HG03060 (cell line): ENCODE results near the gene DLX5.

Source experiments
- ATAC-seq: cut with Tn5 transposase; IDR thresholded peaks from one replicate; pipeline ENCODE4 v1.9.1; 2021; ENCODE audit warnings: low read depth, moderate number of reproducible peaks; ENCODE audit not compliant: unreplicated experiment

Gene DLX5

DNA sequence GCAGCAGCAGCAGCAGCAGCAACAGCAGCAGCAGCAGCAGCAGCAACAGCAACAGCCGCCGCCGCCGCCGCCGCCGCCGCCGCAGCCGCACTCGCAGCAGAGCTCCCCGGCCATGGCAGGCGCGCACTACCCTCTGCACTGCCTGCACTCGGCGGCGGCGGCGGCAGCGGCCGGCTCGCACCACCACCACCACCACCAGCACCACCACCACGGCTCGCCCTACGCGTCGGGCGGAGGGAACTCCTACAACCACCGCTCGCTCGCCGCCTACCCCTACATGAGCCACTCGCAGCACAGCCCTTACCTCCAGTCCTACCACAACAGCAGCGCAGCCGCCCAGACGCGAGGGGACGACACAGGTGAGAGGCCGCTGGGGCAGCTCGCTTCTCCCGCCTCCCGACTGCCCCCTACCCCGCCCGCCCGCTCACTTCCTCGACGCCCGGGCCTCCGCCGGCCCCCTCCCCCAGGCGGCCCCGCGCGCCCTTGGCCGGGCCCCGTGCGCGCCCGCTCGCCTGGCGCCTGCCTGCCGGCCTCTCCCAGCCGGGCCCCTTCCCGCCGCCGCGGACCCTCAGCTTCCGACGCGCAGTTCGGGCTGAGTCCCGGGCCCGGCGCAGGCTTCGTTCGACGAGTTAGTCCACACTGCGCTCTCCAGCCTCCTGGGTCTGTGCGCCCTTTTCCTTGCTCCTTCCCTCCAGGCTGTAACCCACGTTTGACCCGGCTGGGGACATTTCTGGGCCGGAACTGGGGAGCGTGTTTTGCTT is 18.4 kb downstream of the DLX5 start:
- peak; percentile 58 for ATAC-seq

DNA sequence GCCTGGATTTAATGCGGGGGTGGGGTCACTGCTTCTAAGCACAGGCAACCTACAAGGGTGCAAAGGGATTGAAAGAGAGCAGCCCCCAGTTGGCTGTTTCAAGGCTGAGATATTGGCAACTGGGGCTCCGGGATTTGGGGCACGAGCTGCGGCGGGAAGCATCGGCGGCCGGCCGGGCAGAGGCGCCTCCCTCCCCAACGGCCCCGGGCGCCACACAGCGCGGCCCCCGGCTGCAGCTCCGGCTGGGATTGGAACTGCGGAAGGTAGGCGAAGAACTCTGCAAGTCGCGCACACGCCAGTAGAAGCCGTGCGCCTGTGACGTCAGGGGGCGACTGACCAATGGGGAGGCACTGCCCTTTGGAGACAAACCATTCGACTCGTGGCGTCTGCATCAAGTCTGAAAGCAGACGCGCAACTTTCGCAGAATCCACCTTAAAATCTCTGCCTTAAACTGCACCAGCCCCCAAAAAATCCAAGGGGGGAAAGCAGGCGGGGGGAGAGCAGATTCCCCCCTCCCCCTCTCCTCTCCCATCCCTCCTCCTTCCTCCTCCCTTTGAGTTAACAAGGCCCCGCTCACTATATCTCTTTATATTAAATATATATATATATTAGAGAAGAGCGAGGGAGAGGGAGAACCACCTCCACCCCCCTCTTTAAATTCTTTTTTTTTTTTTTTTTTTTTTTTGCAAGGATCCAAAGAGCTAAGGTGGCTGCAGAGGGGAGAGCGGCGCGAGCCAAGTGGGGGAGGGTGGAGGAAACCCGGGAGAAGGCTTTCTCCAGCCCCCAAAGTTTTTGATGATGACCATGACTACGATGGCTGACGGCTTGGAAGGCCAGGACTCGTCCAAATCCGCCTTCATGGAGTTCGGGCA is 19.2 kb downstream of the DLX5 start, which contains the start of gene DLX6:
TSS of gene DLX6 (plus strand) at position 371 of the 872 bp plus-strand sequence. CDS start at position 796, 425 bp downstream.
- no peak for ATAC-seq

DNA sequence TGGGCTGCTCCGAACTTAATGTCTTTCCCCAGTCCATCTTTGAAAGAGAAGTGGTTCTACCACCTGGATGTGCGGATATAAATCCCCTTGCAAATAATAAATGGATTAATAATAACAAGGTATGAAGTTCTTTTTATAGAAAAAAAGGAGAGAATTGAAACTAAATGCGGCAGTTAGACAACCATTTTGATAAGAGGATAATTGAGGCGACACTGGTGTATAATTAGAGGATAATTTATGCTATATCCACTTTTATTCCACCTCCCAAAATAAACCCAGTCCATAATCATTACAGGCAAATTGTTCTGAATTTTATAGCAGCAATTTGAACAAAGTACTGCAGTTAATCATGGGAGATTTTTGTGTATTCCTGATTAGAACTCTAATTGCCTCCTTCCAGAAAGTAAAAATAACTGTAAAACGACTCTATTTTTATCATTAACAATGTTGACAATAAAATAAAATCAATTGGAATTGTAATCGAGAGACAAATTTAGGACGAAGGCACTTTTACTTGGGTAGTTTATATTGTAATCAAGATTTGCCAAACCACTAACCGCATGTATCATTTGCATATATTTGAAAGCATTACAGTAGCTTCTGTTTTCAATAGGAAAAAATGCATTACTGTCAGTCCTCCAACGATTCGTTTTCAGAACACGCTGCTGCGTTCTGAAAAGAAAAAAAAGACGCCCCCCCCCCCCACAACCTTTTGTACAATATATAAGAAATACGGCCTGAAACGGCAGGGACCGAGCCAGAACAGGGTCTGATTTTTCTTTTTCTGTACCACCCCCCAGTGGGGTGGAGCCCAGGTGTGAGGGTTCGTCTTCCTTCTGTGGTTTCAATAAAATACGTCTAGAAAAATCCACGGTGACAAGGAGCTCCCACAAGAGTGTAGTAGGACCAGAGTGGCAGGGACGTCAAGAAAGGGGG is 20.1 kb downstream of the DLX5 start:
- no peak for ATAC-seq

DNA sequence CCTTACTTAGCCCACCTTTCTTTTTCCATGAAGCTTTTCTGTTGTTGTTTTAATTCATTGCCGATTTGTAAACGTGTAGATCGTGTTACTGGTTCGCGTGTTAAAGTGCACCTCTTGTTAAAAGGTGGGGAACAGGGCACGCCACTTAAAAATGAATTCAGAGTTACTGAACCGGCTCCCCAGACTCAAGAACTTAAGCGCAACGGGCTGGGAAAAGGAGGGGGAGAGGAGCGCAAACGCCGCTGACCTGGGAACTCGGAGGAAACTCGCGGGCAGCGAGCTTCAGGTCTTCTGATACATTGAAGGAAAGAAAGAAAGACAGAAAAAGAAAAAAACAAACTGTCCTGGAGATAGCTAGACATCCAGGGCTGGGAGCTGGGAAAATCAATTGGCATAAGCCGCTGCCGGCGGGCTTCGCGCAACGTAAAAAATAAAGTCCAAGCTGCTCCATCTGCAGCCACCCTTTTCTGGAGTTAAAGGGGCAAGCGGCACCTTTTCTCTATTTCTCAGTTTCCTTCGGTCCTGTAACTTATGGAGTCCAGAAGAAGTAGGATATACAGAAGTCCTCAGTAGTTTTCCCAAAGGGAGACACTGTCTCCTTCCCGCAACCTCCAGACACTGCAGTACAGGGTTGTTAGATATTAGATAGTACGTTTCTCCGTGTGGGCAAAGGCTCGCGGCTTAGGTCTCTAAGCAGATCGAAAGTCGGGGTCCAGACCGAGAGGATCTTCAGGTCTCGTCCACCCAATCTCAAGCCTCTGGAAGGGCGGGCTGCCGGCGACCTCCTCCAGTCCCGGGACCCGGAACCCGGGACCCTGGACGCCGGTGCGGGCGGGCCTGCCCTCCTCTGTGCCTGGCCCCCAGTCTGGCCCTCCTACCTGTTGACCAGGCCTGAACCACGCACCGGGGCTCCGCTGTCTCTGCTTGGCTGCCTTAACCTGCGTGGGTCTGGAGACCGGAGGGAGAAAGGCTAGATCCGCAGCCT is 21.1 kb downstream of the DLX5 start:
- ATAC-seq, result no peak

DNA sequence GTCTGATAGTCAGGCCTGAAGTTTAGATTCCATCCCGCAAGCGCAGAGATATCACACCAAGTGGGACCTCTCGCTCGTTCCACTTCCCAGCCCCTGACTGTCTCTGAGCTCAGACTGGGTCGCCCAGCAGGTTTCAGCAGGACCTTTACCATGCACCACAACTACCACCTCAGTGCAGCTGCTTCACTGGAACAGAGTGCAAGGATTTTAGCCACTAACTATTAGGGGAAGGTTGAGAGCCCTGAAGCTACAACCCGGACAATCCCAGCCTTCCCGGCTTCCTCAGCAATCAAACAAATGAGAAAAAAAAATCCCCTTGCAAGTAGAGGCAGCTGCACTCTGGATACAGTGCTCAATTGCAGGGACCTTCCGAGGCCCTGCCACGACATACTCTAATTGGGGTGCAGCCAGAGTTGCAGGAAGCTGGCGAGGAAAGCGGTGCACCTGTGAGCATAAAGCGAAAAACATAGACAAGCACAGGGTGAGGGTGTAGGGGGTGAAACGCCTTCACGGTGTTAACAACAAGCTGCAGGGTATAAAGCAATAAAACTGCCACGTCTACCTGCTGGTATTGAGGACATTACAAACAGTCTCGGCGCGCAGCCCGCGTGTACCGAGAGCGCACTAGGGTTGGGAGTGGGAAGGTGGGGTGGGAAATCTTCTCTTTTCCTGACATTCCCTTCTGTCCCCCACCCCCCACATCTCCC is 21.9 kb downstream of the DLX5 start:
- ATAC-seq, result no peak

DNA sequence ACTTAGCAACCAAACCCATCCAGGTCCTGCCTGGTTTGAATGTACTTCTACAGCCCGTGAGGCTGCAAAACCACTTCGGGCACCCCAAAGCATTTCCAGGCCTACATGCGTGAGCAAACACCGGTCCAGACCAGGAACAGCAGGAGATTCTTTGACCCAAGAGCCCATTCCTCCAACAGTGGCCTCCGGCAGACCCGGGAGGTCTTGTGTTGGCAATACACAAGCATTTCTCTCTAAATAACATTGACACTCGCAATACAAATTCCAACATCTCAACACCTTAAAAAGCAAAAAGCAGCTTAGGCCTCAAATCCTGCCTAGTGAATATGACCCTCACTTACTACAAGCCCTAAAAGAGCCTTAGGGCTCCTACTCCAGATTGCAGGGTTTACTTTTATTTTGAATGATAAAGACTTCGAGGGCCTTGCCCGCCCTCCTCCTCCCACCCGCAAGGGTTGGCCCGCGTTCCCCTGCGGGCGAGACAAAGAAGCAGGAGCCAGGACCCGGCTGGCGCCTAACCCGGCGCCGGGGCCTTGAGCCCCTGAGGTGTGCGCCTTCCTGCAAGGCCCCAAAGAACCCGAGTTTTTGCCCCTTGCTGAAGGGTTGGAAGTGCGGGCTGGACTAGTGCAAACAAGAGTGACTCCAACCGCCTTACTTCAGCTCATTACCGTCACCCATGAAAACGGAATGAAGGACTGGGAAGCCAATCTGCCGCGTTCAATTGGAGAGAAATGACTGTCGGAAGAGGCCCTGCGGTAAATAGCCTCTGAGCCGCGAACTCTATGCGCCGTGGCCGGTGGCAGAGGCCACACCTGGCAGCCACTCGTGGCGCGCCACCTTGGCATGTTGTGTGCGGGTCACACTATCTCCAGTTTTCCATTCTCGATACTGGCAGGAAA is 22.7 kb downstream of the DLX5 start:
- no peak for ATAC-seq

DNA sequence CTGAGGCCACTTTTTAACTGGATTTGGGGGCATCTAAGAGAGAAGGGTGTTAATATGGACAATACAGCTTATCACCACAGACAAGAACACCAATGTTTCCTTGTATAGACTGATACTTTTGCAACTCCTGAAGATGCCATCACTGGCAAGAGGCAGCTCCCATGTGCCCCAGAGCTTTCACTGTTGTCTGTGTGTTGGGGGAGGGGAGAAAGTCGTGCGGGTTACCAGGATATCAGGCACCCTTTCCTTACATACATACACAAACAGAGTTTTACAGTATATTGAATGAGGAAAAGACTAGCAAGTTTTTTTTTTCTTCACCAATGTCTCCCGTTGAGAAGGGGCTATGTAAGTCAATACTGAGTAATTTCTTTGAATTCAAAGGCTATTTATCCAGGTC is 23.4 kb downstream of the DLX5 start:
- no peak for ATAC-seq

DNA sequence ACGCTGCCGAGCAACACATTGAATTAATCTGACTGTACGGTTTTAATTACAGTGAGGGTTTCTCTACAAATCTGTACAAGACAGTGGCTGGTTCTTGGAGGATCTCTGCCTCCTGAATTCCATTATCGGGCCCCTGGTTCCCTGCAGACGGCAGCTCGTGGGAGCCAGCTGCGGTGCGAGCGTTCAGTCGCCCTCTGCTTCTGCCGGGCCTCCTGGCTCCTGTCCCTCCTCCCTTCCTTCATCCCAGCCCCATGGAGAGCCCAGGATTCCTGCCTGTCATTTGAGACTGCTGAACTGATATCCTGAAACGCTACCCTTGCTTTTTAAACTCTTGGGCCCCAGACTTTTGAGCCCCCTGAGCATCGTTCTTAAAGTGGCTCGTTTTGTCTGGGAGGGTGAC is 25.9 kb downstream of the DLX5 start:
- no peak for ATAC-seq

DNA sequence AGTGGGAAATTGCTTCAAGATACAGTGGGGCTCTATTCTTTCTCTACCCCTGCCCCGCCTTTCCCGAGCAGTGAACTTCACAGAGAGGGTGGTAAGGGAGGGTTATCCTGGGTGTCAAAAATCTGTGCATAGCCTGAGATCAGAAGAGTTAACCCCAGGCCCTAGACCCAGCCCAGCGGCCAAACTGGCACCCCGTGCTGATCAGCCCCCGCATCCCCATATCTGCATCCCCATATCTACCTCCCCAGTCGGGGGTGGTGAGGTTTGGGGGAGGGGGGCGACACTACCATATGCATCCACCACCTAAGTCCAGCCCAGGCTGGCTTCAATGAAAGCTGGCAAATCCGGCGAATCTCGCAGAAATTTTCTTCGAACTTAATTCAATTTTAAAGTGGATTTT is 26.3 kb downstream of the DLX5 start:
- ATAC-seq, result no peak

DNA sequence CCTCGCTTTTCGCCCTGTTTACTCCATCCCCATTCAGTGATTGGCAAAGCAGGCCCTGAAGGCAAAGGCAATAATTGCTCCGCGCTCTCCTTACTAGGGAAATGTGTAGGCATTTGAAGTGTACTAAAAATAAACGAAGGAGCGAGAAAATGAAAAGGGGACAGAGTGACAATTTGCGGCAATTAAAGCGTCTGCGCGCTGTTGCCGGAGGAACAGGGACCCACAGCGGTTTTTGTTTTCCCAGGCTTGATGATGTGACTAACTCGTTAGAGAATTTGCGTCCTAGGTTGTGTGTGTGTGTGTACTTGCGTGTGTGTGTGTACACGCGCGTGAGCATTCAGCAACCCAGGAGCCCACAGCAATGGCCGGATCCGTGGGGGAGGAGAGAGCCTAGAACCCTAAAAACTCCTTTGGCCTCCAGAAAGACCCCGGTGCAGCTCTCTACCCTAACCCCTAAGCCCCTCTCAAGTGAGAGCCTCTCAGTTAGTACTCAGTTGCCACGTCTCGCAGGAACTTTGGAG is 27.1 kb downstream of the DLX5 start:
- no peak for ATAC-seq

DNA sequence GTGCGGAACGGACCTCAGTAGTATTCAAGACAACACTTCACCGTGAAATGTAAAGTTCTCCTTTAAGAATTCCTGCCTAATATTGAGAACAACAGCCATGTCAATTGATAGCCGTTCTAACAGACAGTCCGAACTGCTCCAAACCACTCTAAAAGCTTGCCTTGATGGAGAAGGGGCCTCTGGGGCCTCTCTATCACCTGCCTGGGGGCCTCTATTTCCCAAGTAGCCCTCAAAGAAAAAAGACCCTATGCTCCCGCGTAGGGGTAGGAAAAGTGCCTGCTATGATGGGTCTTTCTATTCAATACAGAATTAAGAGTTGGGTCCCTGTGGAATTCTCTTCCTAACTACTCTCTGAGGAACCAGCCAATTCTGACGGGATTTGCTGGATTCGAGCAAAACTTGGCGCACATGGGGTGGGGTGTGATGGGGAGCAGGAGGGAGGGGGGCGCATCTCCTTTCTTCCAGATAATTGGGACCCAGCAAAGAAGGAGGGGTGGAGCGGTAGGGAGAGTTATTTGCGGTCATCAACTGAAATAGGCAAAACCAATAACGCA is 27.6 kb downstream of the DLX5 start:
- no peak for ATAC-seq

DNA sequence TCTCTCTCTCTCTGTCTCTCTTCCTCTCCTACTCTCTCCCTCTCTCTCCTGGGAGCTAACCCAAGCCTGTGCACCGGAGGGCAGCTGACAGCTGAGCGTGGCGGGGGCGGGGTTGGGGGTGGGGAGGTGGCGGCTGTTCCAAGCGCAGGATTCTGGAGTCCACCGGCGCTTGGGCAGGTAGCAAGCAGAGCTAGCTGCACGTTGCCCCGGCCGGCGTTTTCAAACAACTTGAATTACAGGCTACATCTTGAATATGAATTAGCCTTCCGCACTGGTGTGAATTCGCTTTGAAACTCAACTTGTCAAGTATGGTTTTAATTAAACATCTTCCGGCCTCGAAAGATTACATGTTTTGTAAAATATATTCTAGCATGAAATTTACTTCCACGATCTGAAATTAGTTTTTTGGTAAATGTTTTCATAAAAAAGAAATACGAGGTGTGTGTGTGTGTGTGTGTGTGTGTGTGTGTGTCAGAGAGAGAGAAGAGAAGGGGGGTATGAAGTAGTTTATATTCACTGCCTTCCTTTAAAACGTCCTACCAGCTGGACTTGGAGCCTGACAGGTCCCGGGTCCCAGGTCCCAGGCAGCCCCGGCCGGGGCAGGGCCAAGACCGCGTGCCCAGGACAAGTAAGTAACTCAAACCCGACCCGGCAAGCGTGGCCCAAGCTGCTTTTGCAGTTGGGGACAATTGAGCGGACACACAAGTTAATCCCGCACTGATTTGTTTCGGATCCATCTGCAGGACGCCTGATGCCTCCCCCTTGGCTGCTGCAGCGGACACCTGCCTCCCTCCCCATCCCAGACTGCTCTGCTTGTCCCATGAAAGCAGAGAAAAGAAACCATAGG is 28.3 kb downstream of the DLX5 start:
- ATAC-seq, result no peak

DNA sequence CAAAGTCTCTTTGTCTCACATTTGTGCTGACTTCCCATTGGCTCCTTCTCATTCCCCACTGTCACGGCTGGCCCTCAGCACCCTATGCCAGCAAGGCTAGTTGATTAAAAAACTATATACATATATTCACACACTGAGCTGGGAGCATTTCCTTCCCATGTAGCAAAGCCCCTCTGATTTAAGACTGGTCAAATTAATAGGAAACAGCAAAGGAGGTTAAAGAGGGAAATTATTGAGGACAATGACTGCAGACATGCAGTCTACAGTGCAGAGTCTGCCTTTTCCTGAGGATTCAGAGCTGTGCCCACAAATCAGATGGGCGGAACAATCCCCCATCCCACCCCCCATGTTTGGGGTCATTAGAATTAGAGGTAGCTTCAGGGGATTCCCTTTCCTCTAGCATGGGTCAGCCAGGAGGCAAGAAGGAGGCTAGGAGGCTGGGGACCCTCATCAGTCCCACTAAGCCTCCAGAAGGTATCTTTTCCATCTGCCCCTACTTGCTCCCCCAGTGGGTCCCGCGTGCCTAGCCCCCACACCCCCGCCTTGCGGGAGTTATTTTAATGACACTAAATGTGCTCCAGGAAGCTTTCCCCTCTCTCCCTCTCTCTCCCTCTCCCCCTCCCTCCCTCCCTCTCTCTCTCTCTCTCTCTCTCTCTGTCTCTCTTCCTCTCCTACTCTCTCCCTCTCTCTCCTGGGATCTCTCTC is 29.1 kb downstream of the DLX5 start:
- ATAC-seq, result no peak

DNA sequence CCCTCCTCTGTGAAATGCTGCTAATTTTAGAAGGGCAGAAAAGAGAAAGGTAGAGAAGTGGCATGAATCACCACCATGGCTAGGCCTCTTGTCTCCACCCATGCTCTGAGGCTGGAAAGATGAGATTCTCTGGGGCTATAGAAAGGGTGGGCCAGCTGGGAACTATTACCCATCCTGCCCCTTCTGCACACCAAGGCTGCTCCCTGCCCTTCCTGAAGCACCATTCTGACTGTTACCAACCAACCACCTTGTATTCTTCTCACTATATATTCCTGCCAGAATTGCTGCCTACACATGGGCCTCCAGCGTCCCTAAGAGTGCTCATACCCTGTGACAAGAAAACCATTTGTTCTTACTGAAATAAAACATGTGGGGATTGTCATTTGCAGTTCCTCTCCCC is 30.7 kb downstream of the DLX5 start:
- ATAC-seq, result no peak

DNA sequence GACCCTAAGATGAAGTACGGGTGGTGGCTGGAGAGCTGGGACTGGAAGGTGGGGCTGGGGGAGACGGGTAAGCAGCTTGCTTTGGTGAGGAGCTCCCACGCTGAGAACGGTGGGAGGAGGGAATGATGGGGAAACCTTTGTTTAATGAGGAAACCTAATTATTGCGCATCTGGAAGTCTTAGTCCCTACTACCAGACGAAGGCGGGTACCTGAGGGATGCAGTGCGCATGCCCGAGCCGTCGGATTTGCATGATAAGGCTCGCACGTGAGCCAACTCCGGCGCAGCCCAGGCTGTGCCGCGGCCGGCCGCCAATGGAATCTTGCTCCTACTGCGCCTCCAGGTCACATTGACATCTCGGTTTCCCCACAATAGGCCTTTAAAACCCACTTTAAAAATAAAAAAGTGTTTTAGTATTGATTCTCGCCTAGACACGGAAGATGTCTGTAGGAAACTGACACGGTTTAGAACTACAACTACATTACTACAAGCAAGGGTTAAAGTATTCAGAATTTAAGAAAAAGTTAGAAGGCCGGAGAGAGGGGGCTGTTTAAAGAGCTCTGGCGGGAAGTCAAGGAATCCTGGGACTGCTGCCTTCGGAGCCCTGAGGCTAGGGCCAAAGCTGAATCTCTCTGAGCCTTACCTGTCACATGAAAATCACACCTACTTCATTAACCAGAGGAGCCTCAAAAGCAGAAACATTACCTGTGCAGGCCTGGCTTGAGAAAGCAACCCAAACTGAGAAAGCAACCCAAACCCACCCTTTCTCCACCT is 31.4 kb downstream of the DLX5 start:
- no peak for ATAC-seq
